Uterus (tissue), 2 donors: ENCODE measurements around the gene SCAMP5.

Experiments used
- POLR2A ChIP-seq, 2 donors: fragments of 450-650 bp; IDR thresholded peaks; one replicate each; pipeline ENCODE4 v1.6.1; 2016; ENCODE audit warnings: antibody characterized with exemption in 2 of 2, mild to moderate bottlenecking in 1 of 2, moderate library complexity in 1 of 2
- TF ChIP-seq, protein P1 (sequence below), 4 experiments: fragments of 200-600 bp in 2 of 4; fragments of 450-650 bp in 2 of 4; sonication (generic) in 2 of 4; IDR thresholded peaks; one replicate each; pipeline ENCODE4 v1.5.1; 2016 to 2019; ENCODE audit warnings: antibody characterized with exemption in 4 of 4, mild to moderate bottlenecking in 2 of 4, moderate library complexity in 1 of 4

DNA sequence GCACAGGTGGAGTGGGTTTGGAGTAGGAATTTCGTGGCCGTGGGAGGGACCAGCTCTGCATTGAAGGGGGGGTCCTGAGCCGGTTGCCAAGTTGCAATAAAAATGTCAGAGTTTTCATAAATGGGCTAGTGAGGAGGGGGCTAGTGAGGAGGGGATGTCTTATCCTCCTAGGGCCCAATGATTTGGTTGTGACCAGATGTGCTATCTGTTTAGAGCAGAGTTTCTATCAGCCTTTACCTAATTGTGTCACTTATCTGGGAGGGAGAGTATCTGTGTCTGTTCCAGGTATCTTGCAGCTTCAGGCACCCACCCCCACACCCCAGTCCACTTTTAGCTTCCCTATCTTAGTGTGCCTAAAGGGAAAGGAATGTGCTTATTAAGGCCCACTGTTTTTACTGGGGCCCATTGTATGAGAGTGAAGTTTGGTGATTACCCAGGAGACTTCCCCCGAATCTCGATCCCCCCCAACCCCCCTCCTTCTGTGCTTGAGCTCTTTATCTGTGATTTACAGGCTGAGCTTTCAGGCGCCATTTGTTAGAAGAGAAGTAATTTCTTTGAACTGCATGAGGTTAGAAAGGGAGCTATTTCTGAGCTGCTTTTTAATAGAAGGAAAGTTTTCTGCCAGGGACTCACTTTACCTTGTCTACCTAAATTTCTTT, 70.6 kb downstream of the SCAMP5 start:
- TF ChIP-seq, protein P1, sequence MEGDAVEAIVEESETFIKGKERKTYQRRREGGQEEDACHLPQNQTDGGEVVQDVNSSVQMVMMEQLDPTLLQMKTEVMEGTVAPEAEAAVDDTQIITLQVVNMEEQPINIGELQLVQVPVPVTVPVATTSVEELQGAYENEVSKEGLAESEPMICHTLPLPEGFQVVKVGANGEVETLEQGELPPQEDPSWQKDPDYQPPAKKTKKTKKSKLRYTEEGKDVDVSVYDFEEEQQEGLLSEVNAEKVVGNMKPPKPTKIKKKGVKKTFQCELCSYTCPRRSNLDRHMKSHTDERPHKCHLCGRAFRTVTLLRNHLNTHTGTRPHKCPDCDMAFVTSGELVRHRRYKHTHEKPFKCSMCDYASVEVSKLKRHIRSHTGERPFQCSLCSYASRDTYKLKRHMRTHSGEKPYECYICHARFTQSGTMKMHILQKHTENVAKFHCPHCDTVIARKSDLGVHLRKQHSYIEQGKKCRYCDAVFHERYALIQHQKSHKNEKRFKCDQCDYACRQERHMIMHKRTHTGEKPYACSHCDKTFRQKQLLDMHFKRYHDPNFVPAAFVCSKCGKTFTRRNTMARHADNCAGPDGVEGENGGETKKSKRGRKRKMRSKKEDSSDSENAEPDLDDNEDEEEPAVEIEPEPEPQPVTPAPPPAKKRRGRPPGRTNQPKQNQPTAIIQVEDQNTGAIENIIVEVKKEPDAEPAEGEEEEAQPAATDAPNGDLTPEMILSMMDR (IDR thresholded peaks at IDR 0.05), result no peak
- no peak for TF ChIP-seq POLR2A (IDR thresholded peaks at IDR 0.05)
